Neural crest cell (in vitro differentiated cells): ENCODE measurements around the gene HLA-F. TPM values are rescaled to one million over a fixed set of nuclear protein-coding genes. Genes with fewer than 3 reads are reported as not detected.

Experiments used
- DNase-seq: peaks from one replicate; pipeline ENCODE4 v3.0.0; 2021; ENCODE audit warnings: low read depth, mixed read lengths, low spot score
- H3K27ac Mint-ChIP-seq: one replicate; pipeline ENCODE4 v1.8.0; 2021; ENCODE audit warnings: mild to moderate bottlenecking, mixed read lengths; ENCODE audit not compliant: unreplicated experiment
- H3K27me3 Mint-ChIP-seq: 2 replicates; pipeline ENCODE4 v1.8.0; 2021; ENCODE audit warnings: low read depth, mild to moderate bottlenecking, mixed read lengths
- H3K36me3 Mint-ChIP-seq: 2 replicates; pipeline ENCODE4 v1.8.0; 2021; ENCODE audit warnings: low read depth, mild to moderate bottlenecking, mixed read lengths
- H3K4me1 Mint-ChIP-seq: 2 replicates; pipeline ENCODE4 v1.8.0; 2021; ENCODE audit warnings: mixed read lengths
- H3K4me3 Mint-ChIP-seq: one replicate; pipeline ENCODE4 v1.8.0; 2021; ENCODE audit warnings: mild to moderate bottlenecking, mixed read lengths
- H3K9me3 Mint-ChIP-seq: 2 replicates; pipeline ENCODE4 v1.8.0; 2021; ENCODE audit warnings: mixed read lengths
- CTCF ChIP-seq: fragments of 200-600 bp; sonication (generic); conservative IDR thresholded peaks from 2 replicates; pipeline ENCODE4 v1.5.0; 2021; ENCODE audit warnings: antibody characterized with exemption, mild to moderate bottlenecking
- total RNA-seq: library from RNA; stranded (reverse); gene quantifications from 2 replicates; pipeline ENCODE4 v1.2.1, GENCODE V29; 2021

HLA-F gene
- total RNA-seq, 1 donor from 2014 or later: 0.98 TPM

- TF ChIP-seq CTCF: no peak
- H3K36me3 Mint-ChIP-seq: no peaks in the 10 kb centered on the region
- DNase-seq: no peak
- no peaks in the 10 kb centered on the region for H3K9me3 Mint-ChIP-seq
- no peaks in the 10 kb centered on the region for H3K4me1 Mint-ChIP-seq
- H3K27ac Mint-ChIP-seq: no peak overlapping the region
- no peak overlapping the region for H3K4me3 Mint-ChIP-seq
- peaks cover 90% of the 10 kb centered on the region for H3K27me3 Mint-ChIP-seq
These were observed 5.6 kb downstream of the HLA-F start for GRCh38 chr6:29728875-29729270.

- Mint-ChIP-seq H3K4me3 (no peak overlapping the region), H3K9me3 (no peaks in the 10 kb centered on the region), H3K36me3 (no peaks in the 10 kb centered on the region), H3K27ac (no peak overlapping the region), H3K4me1 (no peaks in the 10 kb centered on the region), H3K27me3 (peaks cover 90% of the 10 kb centered on the region)
- DNase-seq: no peak
- TF ChIP-seq CTCF: no peak
These were observed 6.6 kb downstream of the HLA-F start for GRCh38 chr6:29729774-29730328.

GRCh38 chr6:29730575-29731126 lies 7.4 kb downstream of the HLA-F start:
- Mint-ChIP-seq H3K4me3 (no peak overlapping the region), H3K27me3 (peaks cover 87% of the 10 kb centered on the region)
- no peak for TF ChIP-seq CTCF

GRCh38 chr6:29731281-29731680 lies 8.0 kb downstream of the HLA-F start:
- Mint-ChIP-seq H3K36me3 (no peaks in the 10 kb centered on the region), H3K4me1 (no peaks in the 10 kb centered on the region), H3K27ac (no peak overlapping the region), H3K27me3 (peaks cover 86% of the 10 kb centered on the region), H3K4me3 (no peak overlapping the region), H3K9me3 (no peaks in the 10 kb centered on the region)
- TF ChIP-seq CTCF: no peak
- no peak for DNase-seq

More at GRCh38 chr6:29730575-29731126, 7.4 kb downstream of the HLA-F start:
- Mint-ChIP-seq H3K36me3 (no peaks in the 10 kb centered on the region), H3K9me3 (no peaks in the 10 kb centered on the region), H3K4me1 (no peaks in the 10 kb centered on the region), H3K27ac (no peak overlapping the region)
- no peak for DNase-seq

- DNase-seq: no peak
- Mint-ChIP-seq H3K4me1 (no peaks in the 10 kb centered on the region), H3K9me3 (no peaks in the 10 kb centered on the region), H3K27me3 (peaks cover 84% of the 10 kb centered on the region), H3K36me3 (no peaks in the 10 kb centered on the region), H3K27ac (no peak overlapping the region), H3K4me3 (no peak overlapping the region)
- no peak for TF ChIP-seq CTCF
These were observed 9.8 kb downstream of the HLA-F start for GRCh38 chr6:29733057-29733456.
